DMS 273 treated with DMSO at 0.1 percent for 48 hours (cell line): ENCODE data around the gene ATP8B3.
A peak's percentile ranks its signal among the peaks of the same experiment; 100 is the strongest.

Source experiments
- DNase-seq: peaks from one replicate; lab custom pipeline; 2025; lab: John Stamatoyannopoulos, UW

The ATP8B3 gene, protein sequence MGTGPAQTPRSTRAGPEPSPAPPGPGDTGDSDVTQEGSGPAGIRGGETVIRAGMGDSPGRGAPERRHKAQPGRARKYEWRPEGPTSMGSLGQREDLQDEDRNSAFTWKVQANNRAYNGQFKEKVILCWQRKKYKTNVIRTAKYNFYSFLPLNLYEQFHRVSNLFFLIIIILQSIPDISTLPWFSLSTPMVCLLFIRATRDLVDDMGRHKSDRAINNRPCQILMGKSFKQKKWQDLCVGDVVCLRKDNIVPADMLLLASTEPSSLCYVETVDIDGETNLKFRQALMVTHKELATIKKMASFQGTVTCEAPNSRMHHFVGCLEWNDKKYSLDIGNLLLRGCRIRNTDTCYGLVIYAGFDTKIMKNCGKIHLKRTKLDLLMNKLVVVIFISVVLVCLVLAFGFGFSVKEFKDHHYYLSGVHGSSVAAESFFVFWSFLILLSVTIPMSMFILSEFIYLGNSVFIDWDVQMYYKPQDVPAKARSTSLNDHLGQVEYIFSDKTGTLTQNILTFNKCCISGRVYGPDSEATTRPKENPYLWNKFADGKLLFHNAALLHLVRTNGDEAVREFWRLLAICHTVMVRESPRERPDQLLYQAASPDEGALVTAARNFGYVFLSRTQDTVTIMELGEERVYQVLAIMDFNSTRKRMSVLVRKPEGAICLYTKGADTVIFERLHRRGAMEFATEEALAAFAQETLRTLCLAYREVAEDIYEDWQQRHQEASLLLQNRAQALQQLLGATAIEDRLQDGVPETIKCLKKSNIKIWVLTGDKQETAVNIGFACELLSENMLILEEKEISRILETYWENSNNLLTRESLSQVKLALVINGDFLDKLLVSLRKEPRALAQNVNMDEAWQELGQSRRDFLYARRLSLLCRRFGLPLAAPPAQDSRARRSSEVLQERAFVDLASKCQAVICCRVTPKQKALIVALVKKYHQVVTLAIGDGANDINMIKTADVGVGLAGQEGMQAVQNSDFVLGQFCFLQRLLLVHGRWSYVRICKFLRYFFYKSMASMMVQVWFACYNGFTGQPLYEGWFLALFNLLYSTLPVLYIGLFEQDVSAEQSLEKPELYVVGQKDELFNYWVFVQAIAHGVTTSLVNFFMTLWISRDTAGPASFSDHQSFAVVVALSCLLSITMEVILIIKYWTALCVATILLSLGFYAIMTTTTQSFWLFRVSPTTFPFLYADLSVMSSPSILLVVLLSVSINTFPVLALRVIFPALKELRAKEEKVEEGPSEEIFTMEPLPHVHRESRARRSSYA (N-terminal part only)

DNA sequence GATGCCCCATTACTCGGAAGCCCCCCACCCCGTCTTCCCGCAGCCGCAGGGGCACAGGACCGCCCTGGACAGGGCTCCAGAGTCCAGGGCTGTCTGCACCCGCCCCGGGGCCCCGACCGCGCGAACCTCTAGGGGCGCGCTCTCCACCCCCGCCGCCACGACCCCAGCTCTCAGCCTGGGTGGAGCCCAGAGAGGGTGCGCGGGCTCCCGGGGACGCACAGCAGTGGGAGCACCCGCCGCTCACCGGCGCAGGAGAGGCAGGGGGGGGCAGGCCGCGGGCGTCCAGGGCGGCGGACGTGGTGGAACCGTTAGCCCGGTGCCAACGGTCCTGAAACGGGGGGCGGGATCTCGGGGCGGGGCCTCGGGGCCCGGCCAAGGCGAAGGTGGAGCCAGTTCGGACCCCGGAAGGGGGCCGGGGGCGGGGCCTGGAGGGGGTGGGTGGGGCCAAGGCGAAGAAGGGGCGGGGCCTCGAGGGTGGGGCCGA lies at the start of gene ATP8B3:
Gene ATP8B3 (minus strand): TSS at position 335 of the 484 bp plus-strand sequence. CDS start 540 bp downstream, outside the sequence.
- DNase-seq, result no peak

DNA sequence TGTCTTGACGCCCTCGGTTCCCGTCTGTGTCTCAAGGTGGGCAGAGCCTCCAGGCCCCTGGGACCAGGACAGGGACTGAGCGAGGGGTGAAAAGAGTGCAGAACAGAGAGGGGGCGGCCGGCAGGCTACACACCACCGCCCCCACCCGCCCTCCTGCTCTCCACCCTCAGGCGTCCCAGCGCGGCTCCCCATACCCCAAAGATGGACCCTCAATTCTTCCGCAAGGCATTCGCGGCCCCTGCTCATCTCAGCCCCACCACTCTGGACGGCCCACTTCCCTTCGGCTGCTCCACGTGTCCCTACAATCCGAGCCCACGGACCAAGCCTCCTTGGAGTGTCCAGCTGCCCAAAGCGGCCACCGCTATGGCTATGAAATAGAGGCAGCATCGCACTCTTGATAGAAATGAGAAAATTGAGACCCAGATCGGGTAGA lies 49.5 kb upstream of the ATP8B3 start:
- DNase-seq, result no peak

DNA sequence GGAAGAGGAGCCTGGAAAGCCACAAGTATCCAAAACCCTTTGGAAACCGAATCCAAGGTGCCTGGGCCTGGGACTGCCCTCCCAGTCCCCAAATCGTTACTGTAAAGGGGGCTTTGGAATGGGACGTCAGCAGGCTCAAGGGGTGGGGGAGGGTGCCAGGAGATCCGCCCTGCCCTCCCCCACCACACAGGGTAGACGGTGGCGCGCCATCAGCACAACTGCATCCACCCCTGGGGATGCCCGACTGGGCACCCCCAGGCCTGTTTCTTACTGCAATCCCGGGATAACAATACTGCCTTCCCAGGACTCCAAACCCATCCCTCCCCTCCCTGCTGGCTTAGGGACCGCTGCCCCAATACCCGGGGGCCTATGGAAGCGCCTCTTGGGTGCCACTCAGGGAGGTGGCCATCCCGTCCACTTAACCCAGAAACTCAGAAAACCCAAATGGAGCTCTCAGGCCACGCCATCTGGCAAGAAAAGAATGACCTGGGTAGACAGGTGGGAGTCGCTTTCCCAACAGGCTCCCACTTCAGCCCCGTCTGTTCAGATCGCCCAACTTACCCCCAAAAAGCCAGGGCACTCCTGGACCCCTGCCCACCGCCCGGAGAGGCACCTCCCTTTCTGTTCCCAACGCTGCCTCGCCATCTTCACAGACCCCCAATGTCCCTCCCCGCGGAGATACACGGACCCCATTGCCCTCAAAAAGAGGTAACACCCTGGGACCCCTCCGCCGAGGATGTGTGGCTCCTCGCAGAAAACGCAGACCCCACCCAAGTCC lies 48.9 kb upstream of the ATP8B3 start:
- DNase-seq, result no peak

DNA sequence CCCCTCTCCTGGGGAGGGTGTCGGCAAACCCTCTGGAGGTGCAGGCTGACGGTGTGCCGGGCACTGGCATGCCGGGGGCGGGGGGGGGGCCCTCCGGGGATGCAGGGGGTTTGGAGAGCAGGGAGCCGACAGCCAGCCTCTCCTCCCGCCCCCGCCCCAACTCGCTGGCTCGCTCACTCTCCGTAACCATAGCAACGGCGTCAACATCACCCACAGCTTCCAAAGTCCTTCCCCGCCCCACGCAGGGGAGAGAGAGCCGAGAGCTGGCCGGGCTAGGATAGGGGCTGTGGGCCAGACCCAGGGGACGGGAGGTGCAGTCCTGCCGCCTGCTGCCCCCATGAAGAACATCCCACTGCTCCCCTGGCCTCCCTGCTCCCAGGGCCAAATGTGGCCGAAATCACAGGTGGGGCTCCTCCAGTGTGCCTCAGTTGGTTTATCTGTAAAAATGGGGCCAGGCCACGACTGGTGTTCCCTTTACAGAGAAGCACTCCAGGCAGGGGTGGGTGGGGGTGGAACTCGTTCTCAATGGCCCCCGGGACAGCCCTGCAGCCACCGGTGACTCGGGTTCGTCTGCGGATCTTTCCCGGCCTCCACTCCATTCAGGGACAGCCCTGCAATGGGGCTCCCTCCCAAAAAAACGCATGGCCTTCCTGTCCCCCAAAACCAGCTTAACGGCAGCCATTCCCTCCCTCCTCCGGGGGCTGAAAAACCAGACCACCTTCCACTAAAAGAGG lies 48.1 kb upstream of the ATP8B3 start:
- DNase-seq, result no peak

DNA sequence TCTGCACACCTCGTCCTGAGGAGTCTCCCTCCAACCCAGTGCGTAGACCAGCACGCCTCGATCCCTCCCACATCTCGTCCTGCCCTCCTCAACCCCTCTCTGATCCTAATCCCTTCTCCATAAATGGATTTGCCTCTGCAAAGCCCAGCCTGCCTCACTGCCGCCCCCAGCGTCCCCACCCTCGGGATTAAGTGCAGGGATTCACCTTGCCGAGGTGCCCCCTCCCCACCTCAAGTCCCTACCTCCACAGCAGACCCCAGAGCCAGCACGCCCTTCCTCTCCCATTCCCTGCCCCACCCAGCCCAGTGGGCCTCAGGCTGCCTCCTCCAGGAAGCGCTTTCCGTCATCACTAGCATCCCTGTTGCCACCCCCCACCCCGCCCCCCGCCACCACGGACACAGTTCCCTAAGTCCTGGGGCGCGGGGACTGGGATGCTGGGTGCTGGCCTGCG lies 47.3 kb upstream of the ATP8B3 start:
- no peak for DNase-seq

DNA sequence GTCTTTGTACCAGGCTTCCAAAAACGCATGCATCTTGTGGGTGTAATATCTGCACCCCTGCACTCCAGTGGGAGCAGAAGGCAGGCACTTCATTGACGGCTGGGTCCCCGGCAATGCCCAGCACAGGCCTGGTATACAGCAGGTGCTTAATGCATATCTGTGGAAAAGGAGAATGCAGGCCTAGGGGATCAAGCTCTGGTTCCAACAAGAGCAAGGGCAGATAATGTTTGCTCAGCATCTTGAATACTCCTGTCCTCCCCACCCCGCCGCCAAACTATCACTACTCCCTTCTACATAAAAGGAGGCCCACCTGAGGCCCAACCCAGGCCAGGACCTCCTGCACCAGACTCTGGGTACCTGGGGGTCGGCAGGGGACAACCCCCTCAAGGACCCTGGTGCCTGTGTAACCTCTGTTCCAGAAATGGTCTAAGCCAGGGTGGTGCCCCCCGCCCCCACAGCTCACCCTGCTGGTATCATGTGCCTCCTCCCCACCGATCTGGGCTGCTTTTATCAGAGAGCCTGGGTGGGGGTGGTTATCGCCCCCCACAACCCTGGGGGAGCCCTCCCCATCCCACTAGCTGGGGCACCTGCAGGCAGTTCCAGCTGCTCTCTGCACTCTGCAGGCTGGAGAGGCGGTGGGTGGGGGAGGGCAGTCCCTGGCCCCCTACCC lies 46.5 kb upstream of the ATP8B3 start:
- no peak for DNase-seq

DNA sequence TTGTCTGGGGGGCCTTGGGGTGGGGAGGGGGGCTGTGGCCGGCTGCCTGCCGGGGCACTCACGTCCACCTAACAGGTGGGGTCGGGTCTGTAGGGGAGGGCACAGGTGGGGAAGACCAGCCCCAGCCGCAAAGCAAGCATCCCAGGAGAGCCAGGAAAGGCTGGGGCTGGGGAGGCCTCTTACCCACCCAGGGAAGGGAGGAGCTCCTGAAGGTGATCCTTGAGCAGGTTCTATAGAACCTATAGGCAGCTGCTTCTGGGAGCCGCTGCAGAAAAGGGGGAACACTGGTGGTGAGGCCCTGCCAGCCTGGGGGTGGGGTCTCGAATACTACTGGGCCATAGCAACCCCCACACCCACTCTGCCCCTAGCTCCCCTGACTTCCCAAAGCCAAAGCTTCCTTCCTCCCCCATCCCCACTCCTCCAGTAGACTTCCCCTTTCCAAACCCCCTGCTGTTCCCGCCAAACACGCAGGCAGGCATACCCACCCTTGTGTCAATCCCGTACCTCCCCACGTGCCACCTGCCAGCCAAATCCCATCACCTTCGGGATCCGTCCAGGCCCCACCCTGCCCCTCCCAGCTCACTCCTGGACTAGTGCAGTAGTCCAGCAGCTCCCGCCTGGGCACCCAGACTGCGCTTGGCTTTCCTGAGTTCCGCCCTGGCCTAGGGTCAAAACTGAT lies 45.7 kb upstream of the ATP8B3 start:
- no peak for DNase-seq

DNA sequence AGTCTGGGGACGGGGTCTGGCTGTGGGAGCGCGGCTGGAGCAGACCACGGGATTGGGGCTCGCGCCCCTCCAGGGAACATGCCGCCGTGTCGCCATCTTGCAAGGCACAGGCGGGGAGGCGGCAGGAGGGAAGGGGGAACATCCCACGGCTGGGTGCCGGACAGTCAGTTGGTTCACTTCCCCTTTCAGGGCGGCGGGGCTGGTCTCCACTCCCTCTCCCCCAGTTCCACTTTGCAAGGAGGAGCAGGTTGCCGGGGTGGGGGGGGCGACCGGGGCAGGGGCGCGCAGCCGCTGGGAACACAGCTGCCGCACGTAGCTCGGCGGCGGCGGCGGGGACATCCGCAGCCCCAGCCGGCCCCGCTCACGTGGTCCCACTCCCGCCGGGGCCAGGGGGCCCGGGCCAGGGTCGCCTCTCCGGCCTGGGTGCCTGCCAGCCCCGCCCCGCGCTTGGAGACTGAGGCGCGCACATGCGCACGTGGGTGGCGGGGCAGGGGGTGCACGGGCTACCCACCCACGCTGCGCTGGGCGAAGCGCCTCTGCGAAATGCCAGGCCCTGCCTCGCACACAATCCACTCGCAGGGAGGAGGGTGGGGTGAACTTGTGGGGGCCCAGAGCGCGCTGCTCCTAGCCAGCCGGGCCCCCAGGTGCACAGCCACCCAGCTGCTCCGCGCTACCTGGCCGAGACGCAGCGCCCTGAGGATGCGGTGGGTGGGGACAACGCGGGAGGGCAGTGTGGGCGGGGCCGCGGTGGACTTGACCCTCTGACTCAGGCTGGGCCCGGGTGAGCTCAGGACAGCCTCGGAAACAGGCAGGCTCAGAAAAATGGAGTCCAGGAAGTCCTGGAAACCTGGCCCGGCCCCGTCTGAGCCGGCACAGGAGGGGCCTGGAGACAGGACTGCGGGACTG lies 44.9 kb upstream of the ATP8B3 start:
- DNase-seq, result no peak

DNA sequence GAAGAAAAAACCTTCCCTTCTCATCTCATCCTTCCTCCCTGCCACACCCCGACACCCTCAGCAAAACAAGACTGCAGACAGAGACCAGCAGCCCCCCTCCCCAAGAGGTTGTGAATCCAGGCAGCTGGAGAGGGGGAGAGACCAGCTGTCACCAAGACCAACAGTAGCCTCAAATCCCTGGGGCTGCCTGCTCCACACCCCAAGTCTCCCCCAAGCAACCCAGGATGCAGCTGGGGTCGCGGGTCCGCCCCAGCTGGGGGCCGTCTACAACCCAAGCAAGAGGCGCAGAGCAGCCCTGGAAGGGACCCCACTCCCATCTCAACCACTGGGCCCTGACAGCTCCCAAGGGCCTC lies 44.2 kb upstream of the ATP8B3 start:
- peak; percentile 43 for DNase-seq

DNA sequence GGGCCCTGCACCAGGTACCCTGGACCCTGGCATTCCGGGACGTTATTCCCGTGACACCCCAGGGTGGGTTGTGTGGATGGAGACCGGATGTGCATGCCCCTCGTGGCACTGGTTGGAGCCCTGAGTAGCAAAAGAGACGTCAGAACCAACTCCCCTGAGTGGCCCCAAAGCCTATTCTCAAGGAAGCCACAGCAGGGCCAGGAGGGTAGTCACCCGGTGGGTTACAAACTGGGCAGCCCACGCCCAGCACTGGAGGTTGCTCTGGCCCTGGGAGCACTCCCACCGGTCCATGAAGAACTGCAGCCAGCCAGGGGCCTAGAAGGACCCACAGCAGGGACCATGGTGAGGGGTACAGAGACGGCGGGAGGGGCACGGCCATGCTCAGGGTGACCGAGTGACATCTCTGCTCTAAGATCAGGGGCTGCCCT lies 43.8 kb upstream of the ATP8B3 start:
- no peak for DNase-seq

DNA sequence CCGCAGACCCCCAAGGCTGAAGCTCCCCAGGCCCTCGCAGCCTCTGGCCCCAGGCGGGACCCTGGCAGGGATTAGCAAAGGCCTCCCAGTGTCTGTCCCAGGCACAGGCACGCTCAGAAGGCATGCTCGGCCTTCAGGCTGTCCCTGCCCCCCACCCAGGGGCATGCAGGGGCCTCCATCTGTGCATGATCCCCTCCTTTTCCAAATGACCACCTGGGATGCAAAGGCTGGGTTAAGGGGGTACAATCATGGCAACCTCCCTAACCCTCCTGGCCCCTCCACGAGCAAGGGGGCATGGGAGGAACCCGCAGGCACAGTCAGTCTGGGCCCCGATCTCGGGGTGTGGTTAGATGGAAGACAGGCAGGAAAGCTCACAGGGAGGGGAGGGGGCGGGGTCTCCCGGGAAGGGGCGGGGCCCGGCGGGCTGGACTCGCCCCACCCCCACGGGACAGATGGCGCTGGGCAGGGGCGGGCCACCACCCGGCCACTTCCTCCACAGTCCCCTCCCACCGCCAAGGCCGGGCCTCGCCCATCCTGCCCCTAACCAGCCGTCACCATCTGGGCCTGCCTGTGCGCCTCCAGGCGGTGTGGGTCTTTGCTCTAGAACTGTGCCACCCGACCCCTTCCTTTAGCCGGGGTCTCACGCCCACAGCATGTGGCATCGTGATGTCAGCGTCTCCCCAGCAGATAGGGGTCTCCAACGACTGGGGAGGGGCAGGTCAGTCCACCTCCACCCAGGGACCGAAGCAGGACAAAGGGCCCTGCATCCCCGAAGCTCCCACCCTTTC lies 43.2 kb upstream of the ATP8B3 start:
- DNase-seq, result peak; percentile 90

DNA sequence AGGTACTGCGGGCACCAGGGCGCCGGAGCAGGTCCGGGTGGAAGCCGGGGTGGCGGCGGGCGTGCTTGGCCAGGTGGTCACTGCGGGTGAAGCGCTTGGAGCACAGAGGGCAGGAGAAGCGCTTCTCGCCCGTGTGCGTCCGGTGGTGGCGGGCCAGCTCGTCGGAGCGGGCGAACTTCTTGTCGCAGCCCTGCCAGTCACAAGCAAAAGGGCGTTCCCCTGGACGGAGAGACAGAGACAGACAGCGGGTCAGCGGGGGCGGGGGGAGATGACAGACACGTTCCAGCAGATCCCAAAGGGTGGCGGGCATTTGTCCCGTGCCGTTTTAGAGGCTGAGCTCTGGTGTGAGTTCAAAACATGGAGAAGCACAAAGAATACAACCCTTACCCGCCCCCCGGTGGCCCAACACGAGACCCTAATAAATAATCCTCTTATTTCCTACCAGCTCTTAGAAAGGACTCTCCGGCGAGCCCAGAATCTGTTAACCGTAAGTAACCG lies 42.5 kb upstream of the ATP8B3 start:
- peak; percentile 28 for DNase-seq

DNA sequence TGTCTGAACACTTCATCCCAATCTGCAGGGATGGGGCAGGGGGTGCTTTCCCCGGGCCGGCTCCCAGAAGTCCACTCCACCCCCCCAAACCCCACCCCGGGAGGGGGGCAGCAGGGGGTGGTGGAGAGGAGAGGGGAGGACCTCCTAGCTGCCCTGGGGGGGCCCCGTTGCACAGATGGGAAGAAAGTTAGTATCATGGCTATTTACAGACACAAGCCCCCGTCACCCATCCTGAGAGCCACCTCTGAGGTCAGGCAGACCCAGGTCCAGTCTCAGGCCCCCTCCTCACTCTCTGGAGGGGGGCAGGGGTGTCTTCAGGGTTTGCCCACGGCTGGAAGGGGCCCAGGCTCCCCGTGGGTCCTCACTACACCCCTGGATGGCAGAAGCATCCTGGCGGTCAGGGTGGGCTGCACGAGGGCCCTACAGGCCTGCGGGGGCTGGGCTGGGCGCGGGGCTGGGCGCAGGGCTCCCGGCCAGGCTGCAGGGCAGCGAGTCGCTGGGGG lies 42.0 kb upstream of the ATP8B3 start:
- DNase-seq, result no peak

DNA sequence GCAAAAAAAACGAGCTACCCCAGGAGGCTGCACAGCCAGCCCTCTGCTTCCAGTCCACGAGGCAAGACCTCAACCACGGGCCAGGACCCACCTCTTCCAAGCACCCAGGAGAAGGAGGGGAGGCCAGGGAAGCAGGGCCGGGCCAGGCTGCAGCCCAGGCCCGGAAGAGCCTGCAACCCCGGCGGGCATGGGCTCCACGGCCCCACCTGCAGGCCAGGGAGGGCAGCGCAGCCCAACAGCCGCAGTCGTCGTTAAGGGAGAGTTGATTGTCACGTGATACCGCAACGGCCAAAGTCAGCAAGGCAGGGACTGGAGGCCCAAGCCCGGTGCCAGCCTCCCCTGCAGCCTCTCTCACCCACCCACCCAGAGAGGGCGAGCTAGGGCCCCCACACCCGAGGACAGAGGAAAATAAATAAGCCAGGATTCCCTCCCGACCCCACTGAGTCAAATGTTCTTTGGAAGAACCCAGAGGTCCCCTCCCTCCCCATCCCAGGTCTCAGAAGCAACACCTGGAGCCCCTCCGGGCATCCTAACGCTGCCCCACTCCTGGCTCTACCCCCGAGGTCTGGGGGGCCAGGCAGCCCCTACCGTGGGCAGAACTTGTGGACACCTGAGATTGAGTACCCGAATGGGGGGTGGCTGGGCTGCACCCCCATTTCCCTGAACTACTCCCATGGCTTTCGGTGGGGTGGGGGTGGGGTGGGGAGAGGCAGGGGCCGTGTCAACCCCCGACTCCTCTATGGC lies 41.4 kb upstream of the ATP8B3 start:
- peak; percentile 32 for DNase-seq

DNA sequence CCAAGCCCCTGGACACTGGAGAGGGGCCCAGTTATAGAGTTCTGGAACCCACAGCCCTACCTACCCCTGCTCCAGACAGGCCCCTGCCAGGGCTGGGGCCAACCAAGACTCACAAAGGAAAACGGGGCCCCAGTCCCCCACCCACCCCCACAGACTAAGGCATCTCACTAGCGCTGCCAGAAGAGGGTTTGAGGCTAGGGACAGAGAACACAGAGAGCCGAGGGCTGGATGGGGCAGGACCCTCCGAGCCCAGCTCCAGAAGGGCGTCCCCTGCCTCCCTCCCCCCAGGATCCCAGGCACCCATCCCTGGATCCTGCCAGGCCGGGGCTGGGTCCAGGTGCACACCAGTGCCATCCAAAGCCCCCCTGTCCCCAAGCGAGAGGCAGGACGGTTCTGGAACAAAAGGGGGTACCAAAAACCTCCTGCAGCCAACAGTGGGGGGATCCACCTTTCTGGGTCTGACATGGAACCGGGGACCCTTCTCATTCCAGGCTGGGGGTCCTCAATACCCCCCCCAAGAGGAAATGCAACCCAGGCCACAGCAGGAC lies 40.6 kb upstream of the ATP8B3 start:
- no peak for DNase-seq
